Endometrial microvascular endothelial cells (primary cell): ENCODE data around the gene IRAG1. TPM values are rescaled to one million over a fixed set of nuclear protein-coding genes. Genes with fewer than 3 reads are reported as not detected.

ENCODE experiments used
- in situ Hi-C: cut with HindIII; loops from 2 replicates; pipeline ENCODE4 v1.10.0; 2017; ENCODE audit warnings: low sequenced_read_pairs, low pct_unique_long_range_greater_than_20kb; ENCODE audit errors: inconsistent ontology term
- total RNA-seq: library from RNA; depleted of rRNA; stranded (reverse); fragments of >200 nt; gene quantifications from one replicate; pipeline ENCODE4 v1.2.3, GENCODE V29; 2015; ENCODE audit errors: inconsistent ontology term

The IRAG1 gene
- total RNA-seq, 1 donor from 2014 or later: 0.65 TPM

DNA sequence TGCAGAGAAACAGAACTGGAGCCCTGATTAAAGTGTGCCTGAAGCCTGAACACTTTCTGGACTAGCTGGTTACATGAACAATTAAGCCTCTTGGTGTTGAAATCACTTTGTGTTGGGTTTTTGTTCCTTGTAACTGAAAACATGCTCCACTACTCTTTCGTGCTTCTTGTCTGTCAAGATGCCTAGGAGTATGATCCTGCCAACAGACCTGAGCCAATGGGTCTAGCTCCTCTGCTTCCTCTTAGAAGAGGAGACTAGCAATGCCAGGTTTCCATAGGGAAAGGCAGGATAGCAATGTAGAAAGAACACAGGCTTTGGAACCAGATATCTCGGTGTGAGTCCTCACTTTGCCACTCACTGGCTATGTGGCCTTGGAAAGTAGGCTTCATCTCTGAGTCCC lies 40.3 kb downstream of the IRAG1 start:
- in situ Hi-C loops: no loop called here

DNA sequence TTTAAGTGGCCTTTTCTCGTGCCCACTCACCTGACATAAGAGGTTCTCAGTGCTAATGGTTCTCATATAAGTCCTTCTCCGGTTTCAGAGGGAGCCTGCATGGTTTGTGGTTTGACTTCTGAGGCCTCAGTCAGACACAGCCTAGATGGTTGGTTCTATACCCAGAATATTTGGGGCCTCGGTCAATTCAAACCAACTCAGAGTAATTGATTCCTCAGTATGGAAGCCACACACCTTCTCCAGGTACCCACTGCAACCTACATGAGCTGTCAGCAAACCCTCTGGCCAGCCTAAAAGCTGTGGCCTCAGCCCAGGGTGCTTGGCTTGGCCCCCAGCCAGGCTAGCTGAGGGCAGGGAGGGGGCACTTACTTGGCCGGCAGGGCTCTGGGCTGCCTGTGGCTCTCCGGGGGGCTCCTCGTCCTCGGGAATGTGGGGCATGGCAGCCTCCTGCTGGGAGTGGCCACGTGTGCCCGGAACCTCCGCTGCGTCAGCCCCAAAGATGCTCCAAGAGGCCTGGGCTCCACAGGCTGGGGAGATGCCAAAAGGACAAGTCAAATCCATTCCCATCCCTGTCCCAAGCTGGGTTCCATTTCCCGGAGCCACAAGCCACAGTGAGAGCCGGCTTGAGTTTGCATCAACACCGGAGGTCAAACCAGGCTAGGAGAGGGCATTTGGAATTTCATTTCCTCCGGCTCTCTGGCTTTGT lies 41.7 kb downstream of the IRAG1 start:
- in situ Hi-C loops: no loop called here

GRCh38 chr11:10650630-10651029 lies 42.9 kb downstream of the IRAG1 start:
- in situ Hi-C loops: no loop called here

DNA sequence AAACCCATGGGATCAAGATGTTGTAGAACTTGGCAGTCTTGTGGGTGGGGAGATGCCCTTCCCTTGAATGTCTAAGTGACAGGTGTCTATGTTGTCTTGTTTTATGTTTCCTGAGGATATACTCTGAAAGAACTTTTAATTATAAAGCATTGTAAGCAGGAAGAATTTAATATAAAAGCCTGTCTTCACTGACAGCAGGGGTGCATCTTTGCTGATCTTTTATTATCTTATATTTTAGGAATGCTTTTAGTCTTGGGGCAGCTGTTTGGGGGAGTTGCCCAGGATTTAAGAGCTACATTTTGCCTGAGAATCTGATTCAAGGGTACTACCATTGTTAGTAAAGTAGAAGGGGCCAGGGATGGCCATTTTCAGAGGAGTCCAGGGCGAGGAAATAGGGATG lies 43.4 kb downstream of the IRAG1 start:
- in situ Hi-C loops: no loop called here

GRCh38 chr11:10648871-10649270 lies 44.7 kb downstream of the IRAG1 start:
- in situ Hi-C loops: no loop called here

DNA sequence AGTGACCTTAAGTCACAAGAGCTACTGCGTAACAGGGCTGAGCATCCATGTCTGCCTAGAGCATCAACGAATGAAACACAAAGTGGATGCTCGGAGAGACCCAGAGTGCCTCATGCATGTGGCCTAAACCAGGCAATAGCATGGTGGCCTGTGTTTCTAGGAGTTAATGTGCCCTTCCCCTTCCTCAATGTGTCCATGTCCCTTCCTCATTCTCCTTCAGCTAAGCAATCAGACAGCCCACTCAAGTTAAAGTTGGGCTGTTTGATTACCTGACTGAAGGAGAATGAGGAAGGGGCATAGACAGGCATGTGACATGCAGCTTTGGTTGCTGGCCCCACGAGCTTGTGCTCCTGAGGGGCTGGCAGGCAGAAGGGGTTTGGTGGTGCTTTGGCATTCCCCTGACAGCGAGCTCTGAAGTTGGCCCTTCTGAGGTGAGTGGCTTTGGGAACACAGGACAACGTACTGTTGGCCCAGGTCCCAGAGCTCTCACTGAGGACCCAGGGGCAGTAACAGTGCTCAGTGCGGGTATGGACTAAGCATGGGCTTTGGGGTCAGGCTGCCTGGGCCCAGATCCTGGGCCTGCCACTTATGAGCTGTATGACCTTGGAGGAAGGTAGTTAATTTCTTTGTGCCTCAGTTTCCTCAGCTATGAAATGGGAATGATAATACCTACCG lies 46.7 kb downstream of the IRAG1 start:
- in situ Hi-C loops: no loop called here

- in situ Hi-C loops: no loop called here
Observed at GRCh38 chr11:10646005-10646404, 47.5 kb downstream of the IRAG1 start.

DNA sequence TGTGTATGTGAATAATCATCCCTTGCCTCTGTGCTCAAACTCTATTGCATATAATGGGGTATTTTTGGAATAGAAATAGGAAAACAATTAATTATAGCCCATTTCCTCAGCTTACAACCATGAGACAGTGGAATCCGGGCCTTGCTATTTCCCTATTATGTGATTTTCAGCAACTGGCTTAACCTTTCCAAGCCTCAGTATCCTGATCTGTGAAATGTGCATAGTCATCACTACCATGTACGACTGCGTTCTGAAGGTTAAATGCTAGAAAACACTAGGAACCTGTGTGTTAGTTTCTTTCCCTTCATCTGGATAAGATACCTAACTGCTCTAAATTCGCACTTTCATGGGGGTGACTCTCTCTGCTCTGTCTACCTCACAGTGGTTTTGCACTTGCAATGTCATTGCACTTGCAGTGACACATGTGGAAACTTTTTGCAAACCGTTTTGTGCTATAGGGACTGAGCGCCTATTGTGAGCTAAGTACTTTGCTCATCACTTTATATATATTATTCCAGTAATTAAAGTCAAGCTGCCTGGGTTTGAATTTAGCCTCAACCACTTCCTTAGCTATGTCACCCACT lies 48.3 kb downstream of the IRAG1 start:
- in situ Hi-C loops: no loop called here

Other genes starting within 250 kb of the IRAG1 start
- gene AMPD3, start 238.5 kb downstream of the IRAG1 start, total RNA-seq: 4.7 TPM
- gene RNF141, start 152.6 kb downstream of the IRAG1 start, total RNA-seq: 29.1 TPM
- gene LYVE1, start 125.1 kb downstream of the IRAG1 start, total RNA-seq: 20.1 TPM
- gene CTR9, start 57.5 kb upstream of the IRAG1 start, total RNA-seq: 34.9 TPM
- gene EIF4G2, start 115.2 kb upstream of the IRAG1 start, total RNA-seq: 711 TPM
- gene ZBED5, start 164.3 kb upstream of the IRAG1 start, total RNA-seq: 32.6 TPM